Measurements from ENCODE around the gene GPR150.

DNA sequence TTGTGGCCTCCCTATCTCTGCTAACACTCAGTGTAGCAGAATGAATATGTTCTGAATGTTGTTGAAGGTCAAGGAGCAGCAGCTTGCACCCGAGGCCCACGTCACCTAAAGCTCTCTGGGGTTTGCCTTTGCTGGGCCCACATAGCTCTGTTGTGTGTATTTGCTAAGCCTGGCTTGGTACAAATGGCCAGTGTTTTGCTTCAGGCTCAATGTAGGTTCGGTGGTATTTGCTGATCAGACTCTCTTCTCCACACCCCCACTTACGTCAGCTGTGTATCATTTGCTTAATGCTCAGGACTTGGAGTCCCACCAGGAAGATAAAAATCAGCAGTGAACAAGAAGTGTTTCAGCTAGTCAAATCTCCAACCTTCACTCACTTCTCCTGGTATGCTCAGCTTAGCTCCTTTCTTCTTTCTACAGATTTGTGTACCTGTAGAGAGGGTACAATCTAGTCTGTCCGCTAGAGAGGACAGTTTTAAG, 21.9 kb downstream of the GPR150 start:
- TF ChIP-seq, protein P1, sequence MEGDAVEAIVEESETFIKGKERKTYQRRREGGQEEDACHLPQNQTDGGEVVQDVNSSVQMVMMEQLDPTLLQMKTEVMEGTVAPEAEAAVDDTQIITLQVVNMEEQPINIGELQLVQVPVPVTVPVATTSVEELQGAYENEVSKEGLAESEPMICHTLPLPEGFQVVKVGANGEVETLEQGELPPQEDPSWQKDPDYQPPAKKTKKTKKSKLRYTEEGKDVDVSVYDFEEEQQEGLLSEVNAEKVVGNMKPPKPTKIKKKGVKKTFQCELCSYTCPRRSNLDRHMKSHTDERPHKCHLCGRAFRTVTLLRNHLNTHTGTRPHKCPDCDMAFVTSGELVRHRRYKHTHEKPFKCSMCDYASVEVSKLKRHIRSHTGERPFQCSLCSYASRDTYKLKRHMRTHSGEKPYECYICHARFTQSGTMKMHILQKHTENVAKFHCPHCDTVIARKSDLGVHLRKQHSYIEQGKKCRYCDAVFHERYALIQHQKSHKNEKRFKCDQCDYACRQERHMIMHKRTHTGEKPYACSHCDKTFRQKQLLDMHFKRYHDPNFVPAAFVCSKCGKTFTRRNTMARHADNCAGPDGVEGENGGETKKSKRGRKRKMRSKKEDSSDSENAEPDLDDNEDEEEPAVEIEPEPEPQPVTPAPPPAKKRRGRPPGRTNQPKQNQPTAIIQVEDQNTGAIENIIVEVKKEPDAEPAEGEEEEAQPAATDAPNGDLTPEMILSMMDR (IDR thresholded peaks at IDR 0.05; ENCODE audit: insufficient read depth, low read depth, low read length): no peak
- no peak for TF ChIP-seq EZH2 (IDR thresholded peaks at IDR 0.05; ENCODE audit: insufficient read depth, low read length)

Data from astrocyte (in vitro differentiated cells and primary cell).